DMS114 treated with DMSO at 0.1 percent for 48 hours (cell line): ENCODE results near the gene FGFRL1.

Experiments used
- DNase-seq: peaks from one replicate; lab custom pipeline; 2025; ENCODE audit not compliant: unreplicated experiment; lab: John Stamatoyannopoulos, UW

FGFRL1 gene

GRCh38 chr4:1021386-1022050 is 10.1 kb downstream of the FGFRL1 start:
- no peak for DNase-seq

GRCh38 chr4:1022051-1022738 is 10.8 kb downstream of the FGFRL1 start:
- DNase-seq, result no peak

- DNase-seq, result no peak
Observed at GRCh38 chr4:1022739-1023066, 11.3 kb downstream of the FGFRL1 start.

- DNase-seq, result no peak
Observed at GRCh38 chr4:1023075-1023640, 11.7 kb downstream of the FGFRL1 start.

- DNase-seq, result no peak
Observed at GRCh38 chr4:1023895-1024740, 12.7 kb downstream of the FGFRL1 start.

GRCh38 chr4:1024882-1025545 is 13.6 kb downstream of the FGFRL1 start:
- no peak for DNase-seq

GRCh38 chr4:1026115-1026514 is 14.7 kb downstream of the FGFRL1 start:
- DNase-seq, result no peak

- no peak for DNase-seq
Observed at GRCh38 chr4:1027219-1027914, 15.9 kb downstream of the FGFRL1 start.

GRCh38 chr4:1027915-1028238 is 16.5 kb downstream of the FGFRL1 start:
- no peak for DNase-seq

- no peak for DNase-seq
Observed at GRCh38 chr4:1028574-1029220, 17.3 kb downstream of the FGFRL1 start.

GRCh38 chr4:1029529-1029928 is 18.1 kb downstream of the FGFRL1 start:
- DNase-seq, result no peak

- DNase-seq, result no peak
Observed at GRCh38 chr4:1030031-1030430, 18.6 kb downstream of the FGFRL1 start.

GRCh38 chr4:1030559-1030958 is 19.1 kb downstream of the FGFRL1 start:
- no peak for DNase-seq

GRCh38 chr4:1031346-1031745 is 19.9 kb downstream of the FGFRL1 start:
- no peak for DNase-seq

- DNase-seq, result no peak
Observed at GRCh38 chr4:1031956-1032795, 20.8 kb downstream of the FGFRL1 start.

- no peak for DNase-seq
Observed at GRCh38 chr4:1032861-1033260, 21.4 kb downstream of the FGFRL1 start.

- no peak for DNase-seq
Observed at GRCh38 chr4:1033840-1034551, 22.6 kb downstream of the FGFRL1 start.

GRCh38 chr4:1035510-1035909 is 24.1 kb downstream of the FGFRL1 start:
- DNase-seq, result no peak

GRCh38 chr4:1036095-1036494 is 24.7 kb downstream of the FGFRL1 start:
- no peak for DNase-seq
